Measurements from ENCODE around the gene LUZP1.

- TF ChIP-seq SIN3A (IDR thresholded peaks at IDR 0.05; ENCODE audit: borderline replicate concordance, insufficient read depth, low read length): no peak; the same call in 1 of the 2 replicates
- TF ChIP-seq TAF1 (IDR thresholded peaks at IDR 0.05; ENCODE audit: borderline replicate concordance, insufficient read depth, low read length): no peak
- TF ChIP-seq, protein P1, sequence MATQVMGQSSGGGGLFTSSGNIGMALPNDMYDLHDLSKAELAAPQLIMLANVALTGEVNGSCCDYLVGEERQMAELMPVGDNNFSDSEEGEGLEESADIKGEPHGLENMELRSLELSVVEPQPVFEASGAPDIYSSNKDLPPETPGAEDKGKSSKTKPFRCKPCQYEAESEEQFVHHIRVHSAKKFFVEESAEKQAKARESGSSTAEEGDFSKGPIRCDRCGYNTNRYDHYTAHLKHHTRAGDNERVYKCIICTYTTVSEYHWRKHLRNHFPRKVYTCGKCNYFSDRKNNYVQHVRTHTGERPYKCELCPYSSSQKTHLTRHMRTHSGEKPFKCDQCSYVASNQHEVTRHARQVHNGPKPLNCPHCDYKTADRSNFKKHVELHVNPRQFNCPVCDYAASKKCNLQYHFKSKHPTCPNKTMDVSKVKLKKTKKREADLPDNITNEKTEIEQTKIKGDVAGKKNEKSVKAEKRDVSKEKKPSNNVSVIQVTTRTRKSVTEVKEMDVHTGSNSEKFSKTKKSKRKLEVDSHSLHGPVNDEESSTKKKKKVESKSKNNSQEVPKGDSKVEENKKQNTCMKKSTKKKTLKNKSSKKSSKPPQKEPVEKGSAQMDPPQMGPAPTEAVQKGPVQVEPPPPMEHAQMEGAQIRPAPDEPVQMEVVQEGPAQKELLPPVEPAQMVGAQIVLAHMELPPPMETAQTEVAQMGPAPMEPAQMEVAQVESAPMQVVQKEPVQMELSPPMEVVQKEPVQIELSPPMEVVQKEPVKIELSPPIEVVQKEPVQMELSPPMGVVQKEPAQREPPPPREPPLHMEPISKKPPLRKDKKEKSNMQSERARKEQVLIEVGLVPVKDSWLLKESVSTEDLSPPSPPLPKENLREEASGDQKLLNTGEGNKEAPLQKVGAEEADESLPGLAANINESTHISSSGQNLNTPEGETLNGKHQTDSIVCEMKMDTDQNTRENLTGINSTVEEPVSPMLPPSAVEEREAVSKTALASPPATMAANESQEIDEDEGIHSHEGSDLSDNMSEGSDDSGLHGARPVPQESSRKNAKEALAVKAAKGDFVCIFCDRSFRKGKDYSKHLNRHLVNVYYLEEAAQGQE (IDR thresholded peaks at IDR 0.05; ENCODE audit: insufficient read depth in 1 of 2, low read depth in 2 of 2, low read length in 2 of 2): no peak
- no peak for TF ChIP-seq POLR2AphosphoS5 (IDR thresholded peaks at IDR 0.05; ENCODE audit: low read depth, low read length)
Measured at GRCh38 chr1:23102289-23102688, 66.4 kb downstream of the LUZP1 start.
